Smooth muscle cell (in vitro differentiated cells): ENCODE measurements around the gene PAX5. TPM values are rescaled to one million over a fixed set of nuclear protein-coding genes. Genes with fewer than 3 reads are reported as not detected.

ENCODE experiments used
- DNase-seq: peaks from one replicate; lab custom pipeline; 2025; ENCODE audit not compliant: unreplicated experiment; lab: John Stamatoyannopoulos, UW
- H2AFZ ChIP-seq: fragments of 200-600 bp; sonication (generic); 2 replicates; pipeline ENCODE4 v1.6.0; 2016; ENCODE audit warnings: antibody characterized with exemption, low read depth, mild to moderate bottlenecking
- H3F3A ChIP-seq: fragments of 200-600 bp; sonication (generic); 2 replicates; pipeline ENCODE4 v1.6.0; 2017; ENCODE audit warnings: antibody characterized with exemption, low read depth
- H3K27ac ChIP-seq: fragments of 200-600 bp; sonication (generic); 2 replicates; pipeline ENCODE4 v1.5.1; 2016; ENCODE audit warnings: low read depth, mild to moderate bottlenecking
- H3K27me3 ChIP-seq: fragments of 200-600 bp; sonication (generic); 2 replicates; pipeline ENCODE4 v1.6.1; 2016; ENCODE audit warnings: low read depth, mild to moderate bottlenecking
- H3K36me3 ChIP-seq: fragments of 200-600 bp; sonication (generic); 2 replicates; pipeline ENCODE4 v1.5.1; 2016; ENCODE audit warnings: low read depth
- H3K4me1 ChIP-seq: fragments of 200-600 bp; sonication (generic); 2 replicates; pipeline ENCODE4 v1.5.1; 2016; ENCODE audit warnings: low read depth
- H3K4me2 ChIP-seq: fragments of 200-600 bp; sonication (generic); 2 replicates; pipeline ENCODE4 v1.6.0; 2016; ENCODE audit warnings: mild to moderate bottlenecking
- H3K4me3 ChIP-seq: fragments of 200-600 bp; sonication (generic); 2 replicates; pipeline ENCODE4 v1.5.1; 2016; ENCODE audit warnings: mild to moderate bottlenecking
- H3K79me2 ChIP-seq: fragments of 200-600 bp; sonication (generic); 2 replicates; pipeline ENCODE4 v1.6.0; 2016; ENCODE audit warnings: low read depth, mild to moderate bottlenecking
- H3K9ac ChIP-seq: fragments of 200-600 bp; sonication (generic); 2 replicates; pipeline ENCODE4 v1.6.0; 2016; ENCODE audit warnings: low read depth
- H3K9me3 ChIP-seq: fragments of 200-600 bp; sonication (generic); replicated peaks from 2 replicates; pipeline ENCODE4 v1.5.1; 2016; ENCODE audit warnings: low read depth
- H4K20me1 ChIP-seq: fragments of 200-600 bp; sonication (generic); 2 replicates; pipeline ENCODE4 v1.6.0; 2016; ENCODE audit warnings: low read depth
- WGBS: methylation state at CpG from one replicate; pipeline ENCODE4 v1.1.7; 2016; ENCODE audit warnings: low lambda C conversion rate; 5-methylcytosine and 5-hydroxymethylcytosine counted together
- polyA plus RNA-seq: library from polyadenylated mRNA; unstranded; fragments of >200 nt; fragmentation: Nextera tagmentation; extraction: Ambion mirVana; gene quantifications from 2 replicates; pipeline ENCODE4 v1.2.1, GENCODE V29; 2016
- total RNA-seq: library from RNA; depleted of rRNA; stranded (reverse); fragments of >200 nt; gene quantifications from 2 replicates; pipeline ENCODE4 v1.2.3, GENCODE V29; 2014
- TF ChIP-seq, protein P1 (sequence below): fragments of 200-600 bp; sonication (generic); IDR thresholded peaks from 2 replicates; pipeline ENCODE4 v1.5.1; 2017; ENCODE audit warnings: borderline replicate concordance, mild to moderate bottlenecking, antibody characterized with exemption; ENCODE audit not compliant: insufficient read depth, poor library complexity, severe bottlenecking

The PAX5 gene
- total and polyA plus RNA-seq, 2 experiments from 2014 or later = 0.09 TPM; not detected in 1

DNA sequence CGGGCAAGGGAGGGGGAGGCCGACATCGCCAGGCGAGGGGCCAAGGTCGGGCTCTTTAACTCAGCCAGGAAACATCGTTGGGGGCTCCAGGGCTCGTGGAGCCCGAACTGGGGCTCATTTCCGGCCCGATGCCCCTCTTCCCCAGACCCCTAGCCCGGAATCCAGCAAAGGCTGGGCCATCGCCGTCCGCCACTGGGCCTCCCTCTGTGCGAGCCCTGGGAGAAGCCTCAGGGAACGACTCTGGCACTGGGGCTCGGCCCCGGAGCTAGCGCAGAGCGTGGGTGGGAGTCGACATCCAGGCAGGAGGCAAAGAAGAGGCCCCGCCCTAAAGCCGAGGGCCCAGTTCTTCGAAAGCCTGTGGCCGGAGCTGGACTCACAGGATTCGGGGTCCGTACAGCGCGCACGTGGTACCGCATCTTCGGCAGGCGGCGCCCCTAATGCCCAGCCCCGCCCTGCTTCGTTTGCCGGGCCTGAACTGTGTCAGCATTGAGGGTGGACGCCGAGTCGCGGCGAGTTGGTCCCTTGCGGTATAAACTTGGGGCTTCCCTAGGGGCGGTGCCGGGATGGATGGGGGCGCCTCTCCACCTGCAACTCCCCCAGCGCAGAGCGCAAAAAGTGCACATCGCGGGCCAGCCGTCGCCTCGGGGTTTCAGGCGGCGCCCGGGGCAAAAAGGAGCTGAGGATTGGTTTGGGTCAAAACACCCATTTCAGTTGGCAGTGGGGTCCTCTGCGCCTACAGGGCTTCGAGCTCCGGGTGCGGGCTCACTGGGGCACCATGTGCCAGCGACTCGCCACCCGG is 3.6 kb upstream of the PAX5 start:
- TF ChIP-seq, protein P1, sequence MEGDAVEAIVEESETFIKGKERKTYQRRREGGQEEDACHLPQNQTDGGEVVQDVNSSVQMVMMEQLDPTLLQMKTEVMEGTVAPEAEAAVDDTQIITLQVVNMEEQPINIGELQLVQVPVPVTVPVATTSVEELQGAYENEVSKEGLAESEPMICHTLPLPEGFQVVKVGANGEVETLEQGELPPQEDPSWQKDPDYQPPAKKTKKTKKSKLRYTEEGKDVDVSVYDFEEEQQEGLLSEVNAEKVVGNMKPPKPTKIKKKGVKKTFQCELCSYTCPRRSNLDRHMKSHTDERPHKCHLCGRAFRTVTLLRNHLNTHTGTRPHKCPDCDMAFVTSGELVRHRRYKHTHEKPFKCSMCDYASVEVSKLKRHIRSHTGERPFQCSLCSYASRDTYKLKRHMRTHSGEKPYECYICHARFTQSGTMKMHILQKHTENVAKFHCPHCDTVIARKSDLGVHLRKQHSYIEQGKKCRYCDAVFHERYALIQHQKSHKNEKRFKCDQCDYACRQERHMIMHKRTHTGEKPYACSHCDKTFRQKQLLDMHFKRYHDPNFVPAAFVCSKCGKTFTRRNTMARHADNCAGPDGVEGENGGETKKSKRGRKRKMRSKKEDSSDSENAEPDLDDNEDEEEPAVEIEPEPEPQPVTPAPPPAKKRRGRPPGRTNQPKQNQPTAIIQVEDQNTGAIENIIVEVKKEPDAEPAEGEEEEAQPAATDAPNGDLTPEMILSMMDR = no peak
- peak overlapping the region; percentile 97 for H3K4me2 ChIP-seq
- H3K36me3 ChIP-seq = no peaks in the 10 kb centered on the region
- no peaks in the 10 kb centered on the region for H3F3A ChIP-seq
- no peak overlapping the region for H3K27ac ChIP-seq
- H3K4me1 ChIP-seq = peaks cover 56% of the 10 kb centered on the region
- H3K9ac ChIP-seq = no peak overlapping the region
- 3% methylated on average over 61 of the region's 63 CpGs for WGBS
- H3K79me2 ChIP-seq = no peaks in the 10 kb centered on the region
- H3K4me3 ChIP-seq = peak overlapping the region; percentile 61
- H2AFZ ChIP-seq = peak overlapping the region; percentile 96
- peaks cover 99% of the 10 kb centered on the region for H3K27me3 ChIP-seq
- no peaks in the 10 kb centered on the region for H3K9me3 ChIP-seq
- peaks cover 7% of the 10 kb centered on the region for H4K20me1 ChIP-seq
- DNase-seq = no peak

DNA sequence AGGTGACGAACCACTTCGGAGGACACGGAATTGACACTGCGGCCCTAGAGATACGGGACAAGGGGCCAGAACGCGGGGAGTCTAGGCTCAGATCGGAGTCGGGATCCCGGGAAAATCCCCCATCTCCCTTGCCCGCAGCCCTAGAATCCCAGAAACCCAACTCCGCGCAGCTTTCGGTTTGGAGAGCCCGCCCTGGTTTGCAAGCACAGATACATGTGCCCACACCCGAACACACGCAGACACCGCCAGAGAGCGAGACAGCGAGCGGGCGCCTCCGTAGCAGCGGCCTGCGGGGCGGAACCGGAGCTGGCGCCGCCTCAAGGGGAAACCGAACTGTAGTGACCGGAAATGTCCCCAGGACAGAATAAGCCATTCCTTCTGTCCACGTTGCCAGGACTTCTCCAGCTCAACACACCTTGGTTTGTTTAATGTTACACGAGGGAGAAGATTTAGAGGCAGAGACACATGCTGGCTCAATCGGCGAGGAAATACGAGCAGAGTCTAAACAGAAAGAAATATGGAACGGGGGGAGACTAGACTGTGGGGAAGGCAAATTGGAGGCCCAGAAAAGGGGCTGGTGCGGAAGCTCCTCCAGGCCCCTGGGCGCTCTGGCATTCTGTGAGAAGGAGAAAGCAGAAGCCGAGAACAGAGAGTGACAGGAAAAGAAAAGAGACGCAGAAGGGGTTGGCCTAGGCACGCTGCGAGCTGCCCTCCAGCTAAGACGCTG is 2.9 kb upstream of the PAX5 start:
- H3K4me2 ChIP-seq = peak overlapping the region; percentile 97
- no peaks in the 10 kb centered on the region for H3K9me3 ChIP-seq
- H3K79me2 ChIP-seq = no peaks in the 10 kb centered on the region
- WGBS = 2% methylated on average over 43 of the region's 44 CpGs
- peak overlapping the region; percentile 61 for H3K4me3 ChIP-seq
- H4K20me1 ChIP-seq = peaks cover 7% of the 10 kb centered on the region
- H3K27ac ChIP-seq = no peak overlapping the region
- H3K27me3 ChIP-seq = peaks cover 100% of the 10 kb centered on the region
- peak overlapping the region; percentile 96 for H2AFZ ChIP-seq
- peaks cover 56% of the 10 kb centered on the region for H3K4me1 ChIP-seq
- H3K9ac ChIP-seq = no peak overlapping the region
- H3K36me3 ChIP-seq = no peaks in the 10 kb centered on the region
- DNase-seq = no peak
- TF ChIP-seq, protein P1 = no peak
- H3F3A ChIP-seq = no peaks in the 10 kb centered on the region

DNA sequence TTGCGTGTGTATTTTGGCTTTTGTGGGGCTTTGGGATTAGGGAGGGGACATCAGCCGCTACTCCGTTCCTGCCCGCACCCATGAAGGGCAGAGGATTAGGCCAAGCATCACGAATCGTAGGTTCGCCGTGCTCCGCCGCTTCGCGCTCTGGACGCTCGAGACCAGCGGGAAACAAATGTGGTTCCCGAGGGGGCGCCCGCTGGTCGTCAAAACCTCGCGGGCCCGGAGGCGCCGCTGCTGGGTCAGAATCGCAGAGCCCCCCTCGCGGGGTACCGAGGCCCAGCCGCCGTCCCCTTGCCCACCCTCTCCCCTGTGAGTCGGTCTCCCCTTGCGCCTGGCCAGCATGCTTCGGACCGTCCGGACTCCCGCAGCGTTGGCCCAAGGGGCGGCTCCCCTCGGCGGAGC is 2.3 kb upstream of the PAX5 start:
- no peak overlapping the region for H3K9ac ChIP-seq
- peaks cover 7% of the 10 kb centered on the region for H4K20me1 ChIP-seq
- H3K27ac ChIP-seq = no peak overlapping the region
- H3K79me2 ChIP-seq = no peaks in the 10 kb centered on the region
- peak overlapping the region; percentile 61 for H3K4me3 ChIP-seq
- TF ChIP-seq, protein P1 = no peak
- H3K9me3 ChIP-seq = no peaks in the 10 kb centered on the region
- H3K4me2 ChIP-seq = peak overlapping the region; percentile 97
- H3K4me1 ChIP-seq = peaks cover 56% of the 10 kb centered on the region
- DNase-seq = no peak
- 2% methylated on average over 27 of the region's 40 CpGs for WGBS
- no peaks in the 10 kb centered on the region for H3F3A ChIP-seq
- H3K36me3 ChIP-seq = no peaks in the 10 kb centered on the region
- peaks cover 100% of the 10 kb centered on the region for H3K27me3 ChIP-seq
- peak overlapping the region; percentile 96 for H2AFZ ChIP-seq
